Embryonic facial prominence (tissue), 1 donor: ENCODE measurements around the gene PDGFB.

Experiments
- DNase-seq: peaks from one replicate; pipeline ENCODE4 v3.0.0-alpha.2; 2016; ENCODE audit errors: extremely low spot score

Gene PDGFB

DNA sequence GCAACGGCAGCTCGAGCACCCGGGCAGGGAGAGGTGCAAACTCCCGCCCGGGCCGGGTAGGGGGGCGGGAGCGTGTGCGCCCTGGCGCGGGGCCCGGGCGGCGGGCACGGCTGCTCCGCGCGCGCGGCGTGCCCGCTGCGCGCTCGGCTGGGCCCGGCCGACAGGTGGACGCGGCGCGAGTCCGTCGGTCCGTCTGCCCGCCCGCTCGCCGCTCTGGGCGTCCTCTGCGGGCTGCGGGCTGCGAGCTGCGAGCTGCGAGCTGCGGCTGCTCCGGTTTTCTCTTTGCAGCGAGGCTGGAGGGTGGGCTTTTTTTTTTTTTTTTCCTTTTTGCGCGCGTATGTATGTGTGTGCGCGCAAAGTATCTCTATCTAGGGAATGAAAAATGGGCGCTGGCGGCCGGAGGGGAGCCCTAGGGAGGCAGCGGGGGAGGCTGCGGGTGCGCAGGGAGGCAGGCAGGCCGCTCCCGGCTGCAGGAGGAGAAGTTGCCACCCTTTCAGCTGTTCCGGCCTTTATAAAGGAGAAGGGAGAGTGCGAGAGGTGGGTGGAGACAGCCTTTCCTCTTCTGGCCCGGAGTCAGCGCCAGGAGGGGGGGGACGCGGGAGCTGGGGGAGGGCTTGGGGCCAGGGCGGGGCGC, at the start of gene PDGFB:
Gene PDGFB (minus strand): TSS at position 487 of the 634 bp plus-strand sequence. CDS start 1,019 bp downstream, outside the sequence.
- DNase-seq: no peak

- DNase-seq: no peak
Measured at GRCh38 chr22:39293766-39294368, 49.1 kb upstream of the PDGFB start.

GRCh38 chr22:39292561-39293074, 47.8 kb upstream of the PDGFB start:
- no peak for DNase-seq

- DNase-seq: no peak
Measured at GRCh38 chr22:39292031-39292462, 47.3 kb upstream of the PDGFB start.

GRCh38 chr22:39291523-39291922, 46.7 kb upstream of the PDGFB start:
- no peak for DNase-seq

GRCh38 chr22:39290724-39291161, 46.0 kb upstream of the PDGFB start:
- DNase-seq: no peak

GRCh38 chr22:39289975-39290720, 45.4 kb upstream of the PDGFB start:
- DNase-seq: no peak

DNA sequence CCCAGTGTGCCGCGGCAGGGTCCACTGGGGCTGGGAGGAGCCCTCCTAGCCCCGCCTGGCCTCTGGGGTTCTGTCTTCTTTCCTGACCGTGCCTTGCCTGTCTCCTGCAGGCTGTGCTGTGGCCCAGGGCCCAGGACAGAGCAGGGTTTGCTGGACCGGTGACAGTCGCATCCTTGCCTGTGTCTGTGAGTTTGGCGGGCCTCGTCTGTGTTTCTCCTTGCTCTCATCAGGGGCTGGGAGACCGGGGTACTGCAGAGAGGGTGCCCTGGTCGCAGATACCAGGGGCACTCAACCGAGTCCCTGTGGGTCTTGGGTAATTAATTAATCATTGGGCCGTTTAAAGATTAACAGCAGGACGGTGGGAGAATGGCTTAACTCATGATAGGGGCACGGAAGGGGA, 44.8 kb upstream of the PDGFB start:
- DNase-seq: no peak

GRCh38 chr22:39288135-39288898, 43.5 kb upstream of the PDGFB start:
- no peak for DNase-seq

GRCh38 chr22:39287076-39287725, 42.4 kb upstream of the PDGFB start:
- DNase-seq: no peak

DNA sequence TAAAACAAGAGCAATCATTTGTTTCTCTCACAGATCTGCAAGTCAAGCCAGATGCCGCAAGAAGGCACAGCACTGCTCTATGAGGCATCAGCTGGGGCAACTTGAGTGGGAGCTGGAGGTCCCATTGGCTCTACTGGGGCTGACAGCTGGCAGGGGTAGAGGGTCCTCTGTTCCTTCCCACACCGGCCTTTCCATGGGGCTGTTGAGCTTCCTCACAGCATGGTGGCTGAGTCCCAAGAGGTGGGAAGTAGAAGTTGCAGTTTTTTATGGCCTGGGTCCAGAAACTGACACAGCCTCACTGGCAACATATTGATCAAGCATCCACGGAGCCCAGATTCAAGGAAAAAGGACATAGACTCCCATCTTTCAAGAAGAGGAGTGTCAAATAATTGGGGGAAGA, 40.2 kb upstream of the PDGFB start:
- DNase-seq: no peak

DNA sequence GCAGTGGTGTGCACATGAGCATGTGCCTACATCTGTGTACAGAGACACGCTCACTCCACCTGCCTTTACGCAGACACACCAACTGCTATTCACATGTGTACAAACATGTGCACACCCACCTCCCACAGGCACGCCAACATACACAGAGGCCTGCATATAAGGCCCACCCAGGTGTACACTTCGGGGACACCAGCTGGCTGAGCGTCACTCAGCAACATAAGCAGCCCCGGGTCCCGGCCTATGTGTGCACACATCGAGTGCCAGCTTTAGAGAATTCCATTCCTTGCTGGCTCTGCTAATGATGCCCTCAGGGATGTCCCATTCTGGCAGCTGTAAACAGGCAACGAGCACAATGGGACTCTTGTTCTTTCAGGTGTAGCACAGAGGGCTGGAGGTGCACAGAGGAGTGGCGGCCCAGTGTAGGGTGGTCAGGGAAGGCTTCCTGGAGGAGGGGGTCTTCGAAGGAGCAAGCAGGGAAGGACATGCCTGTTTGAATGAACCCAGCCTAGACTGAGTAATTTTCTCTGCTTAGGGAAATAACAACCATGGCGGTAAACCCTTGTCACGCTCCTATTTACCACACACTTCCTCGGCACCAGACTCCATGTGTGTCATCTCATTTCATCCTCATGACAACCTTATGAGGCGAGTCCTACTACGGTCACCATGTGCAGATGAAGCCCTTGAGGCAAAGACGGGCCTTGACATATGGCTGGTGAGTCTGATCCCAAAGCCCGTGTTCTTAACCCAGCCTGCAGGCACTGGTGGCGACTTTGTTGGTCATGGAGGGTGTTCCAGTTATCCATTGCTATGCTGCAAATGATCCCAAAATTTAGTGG, 39.6 kb upstream of the PDGFB start:
- no peak for DNase-seq

DNA sequence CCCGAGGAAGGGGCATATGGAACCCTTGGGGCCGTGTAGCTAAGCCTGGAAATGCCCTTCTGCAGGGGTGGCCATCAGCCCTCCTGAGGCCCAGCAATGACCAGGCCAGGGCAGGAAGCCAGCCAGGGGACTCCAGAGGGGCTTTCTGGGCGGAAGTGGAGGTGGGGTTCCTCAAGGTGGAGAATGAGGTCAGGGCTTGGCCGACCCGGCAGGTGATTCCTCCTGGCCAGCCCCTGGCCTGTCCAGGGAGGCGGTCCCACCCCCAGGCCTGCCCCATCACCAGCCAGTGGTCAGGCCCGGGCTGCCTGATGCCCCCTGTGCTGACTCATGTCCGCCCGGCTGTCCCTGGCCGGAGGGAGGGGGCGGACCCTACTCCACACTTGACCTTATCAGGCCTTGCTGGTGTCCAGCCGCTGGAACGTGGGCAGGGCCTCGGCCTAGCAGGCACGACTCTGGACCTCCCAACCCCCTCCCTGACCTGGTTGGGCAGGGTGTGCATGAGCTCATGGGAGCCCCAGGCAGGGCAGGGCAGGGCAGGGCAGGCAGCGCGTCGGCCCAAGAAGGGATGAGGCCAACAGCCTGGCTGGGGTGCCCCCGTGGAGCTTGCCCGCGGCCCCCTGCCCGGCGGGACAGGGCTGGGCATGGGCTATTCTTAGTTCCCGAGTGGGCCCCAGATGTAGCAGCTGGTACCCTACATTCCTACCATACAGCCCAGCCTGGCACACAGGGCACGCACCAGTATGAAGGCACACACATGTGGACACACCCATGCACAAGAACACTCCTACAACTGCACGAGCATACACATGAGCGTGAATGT, 38.8 kb upstream of the PDGFB start:
- DNase-seq: no peak

DNA sequence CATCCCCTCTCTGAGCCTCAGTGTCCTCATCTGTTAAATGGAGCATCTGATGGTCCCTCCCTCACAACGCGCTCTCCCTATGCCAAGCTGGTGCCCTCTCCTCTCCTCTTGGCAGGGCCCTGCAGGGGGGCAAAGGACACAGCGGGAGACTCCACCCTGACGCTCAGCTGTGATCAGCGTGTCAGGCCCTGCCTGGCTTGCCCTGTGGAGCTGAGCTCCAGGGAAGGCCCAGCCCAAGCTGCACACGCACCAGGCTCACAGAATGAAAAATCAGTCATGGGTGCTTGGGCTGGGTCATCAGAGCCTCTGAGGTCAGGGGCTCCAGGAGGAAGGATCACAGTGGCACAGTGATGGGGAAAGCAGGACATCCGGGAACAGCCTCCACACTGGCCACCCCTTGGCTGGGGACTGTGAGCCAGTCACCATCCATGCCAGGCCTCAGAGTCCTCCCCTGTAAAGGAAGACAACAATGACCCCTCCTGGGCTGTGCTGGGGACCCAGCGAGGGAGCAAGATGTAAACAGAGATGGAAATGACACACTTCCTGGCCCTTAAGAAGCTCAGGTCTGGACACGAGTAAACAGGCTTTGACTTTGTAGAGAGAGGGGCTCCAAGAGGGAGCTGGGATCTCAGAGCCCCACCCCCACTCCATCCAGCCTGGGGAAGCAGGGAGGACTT, 38.0 kb upstream of the PDGFB start:
- DNase-seq: no peak

DNA sequence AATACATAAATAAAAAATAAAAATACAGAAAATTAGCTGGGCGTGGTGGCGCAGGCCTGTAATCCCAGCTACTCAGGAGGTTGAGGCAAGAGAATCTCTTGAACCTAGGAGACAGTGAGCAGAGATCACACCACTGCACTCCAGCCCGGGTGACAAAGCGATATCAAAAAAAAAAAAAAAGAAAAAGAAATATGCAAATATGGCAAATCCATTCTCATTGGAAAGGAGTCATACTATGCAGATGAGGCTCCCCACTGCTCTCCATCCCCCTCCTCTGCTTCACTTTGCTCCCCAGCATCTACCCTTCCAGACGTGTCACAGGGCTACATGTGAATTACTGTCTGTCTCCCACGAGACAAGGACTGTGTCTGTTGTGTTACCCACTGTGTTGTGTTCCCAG, 36.3 kb upstream of the PDGFB start:
- no peak for DNase-seq

DNA sequence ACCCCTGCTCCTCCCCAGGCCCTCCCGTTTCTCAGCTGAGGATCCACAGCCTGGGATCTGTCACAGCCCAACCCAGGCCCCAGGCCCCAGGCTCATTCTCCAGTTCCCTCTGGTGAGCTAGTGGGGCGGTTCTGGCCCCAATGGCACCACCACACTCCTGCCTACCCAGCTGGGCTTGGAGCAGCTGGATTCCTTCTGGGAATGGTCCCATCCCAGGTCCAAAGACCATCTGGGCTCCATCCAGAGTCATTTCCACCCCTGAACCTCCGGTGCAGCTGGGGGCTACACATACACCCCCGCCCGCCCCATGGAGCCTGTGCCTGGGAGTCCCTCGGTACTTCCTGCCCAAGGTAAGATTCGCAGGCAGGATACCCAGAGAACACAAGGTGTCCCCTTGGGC, 35.5 kb upstream of the PDGFB start:
- no peak for DNase-seq

GRCh38 chr22:39279170-39279850, 34.5 kb upstream of the PDGFB start:
- DNase-seq: no peak

DNA sequence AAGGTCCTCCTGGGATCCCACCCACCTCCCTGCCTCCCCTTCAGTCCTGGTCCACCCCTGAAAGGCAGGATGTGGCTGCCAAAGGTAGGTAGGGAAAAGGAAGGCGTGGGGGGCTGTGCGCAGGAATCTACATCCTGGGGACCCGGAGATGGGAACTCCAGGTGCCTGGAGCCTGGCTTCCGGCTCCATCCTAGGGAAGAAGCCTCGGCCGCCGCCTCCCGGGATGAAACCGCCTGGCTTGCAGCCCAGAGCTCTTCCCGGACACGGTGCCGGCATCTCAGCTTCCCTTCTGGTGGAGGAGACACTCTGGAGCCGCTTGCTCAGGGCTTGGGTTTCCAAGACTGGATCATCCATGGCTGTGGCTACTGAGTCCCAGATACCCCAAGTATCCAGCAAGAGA, 33.3 kb upstream of the PDGFB start:
- DNase-seq: no peak
